H9 (cell line): ENCODE measurements around the gene F2R. TPM values are rescaled to one million over a fixed set of nuclear protein-coding genes. Genes with fewer than 3 reads are reported as not detected.

ENCODE experiments used
- DNase-seq: peaks from one replicate; pipeline ENCODE4 v3.0.0-alpha.2; 2017
- H2AFZ ChIP-seq: one replicate; pipeline ENCODE4 v1.6.1; 2013; ENCODE audit warnings: mild to moderate bottlenecking, low read length, control low read depth, moderate library complexity
- H2AK5ac ChIP-seq: 2 replicates; pipeline ENCODE4 v1.6.1; 2013; ENCODE audit warnings: low read length, control low read depth, mixed read lengths; ENCODE audit not compliant: insufficient read length
- H2BK120ac ChIP-seq: one replicate; pipeline ENCODE4 v1.6.1; 2013; ENCODE audit warnings: low read depth, mild to moderate bottlenecking, low read length, control low read depth, inconsistent platforms; ENCODE audit not compliant: poor library complexity, severe bottlenecking
- H2BK12ac ChIP-seq: 2 replicates; pipeline ENCODE4 v1.6.1; 2013; ENCODE audit warnings: low read length, control low read depth, mixed read lengths, low read depth; ENCODE audit not compliant: insufficient read length
- H2BK15ac ChIP-seq: 2 replicates; pipeline ENCODE4 v1.6.1; 2013; ENCODE audit warnings: low read depth, low read length, control low read depth
- H2BK20ac ChIP-seq: one replicate; pipeline ENCODE4 v1.6.1; 2013; ENCODE audit warnings: low read depth, mild to moderate bottlenecking, low read length, control low read depth, inconsistent platforms; ENCODE audit not compliant: poor library complexity, severe bottlenecking
- H2BK5ac ChIP-seq: 2 replicates; pipeline ENCODE4 v1.6.1; 2013; ENCODE audit warnings: low read length, control low read depth, mixed read lengths; ENCODE audit not compliant: insufficient read length
- H3K14ac ChIP-seq: 2 replicates; pipeline ENCODE4 v1.6.1; 2013; ENCODE audit warnings: low read length, control low read depth; ENCODE audit not compliant: insufficient read depth
- H3K18ac ChIP-seq: 2 replicates; pipeline ENCODE4 v1.6.1; 2013; ENCODE audit warnings: low read depth, mild to moderate bottlenecking, mixed read lengths, low read length, control low read depth; ENCODE audit not compliant: insufficient read length
- H3K23ac ChIP-seq: 2 replicates; pipeline ENCODE4 v1.6.1; 2013; ENCODE audit warnings: low read length, control low read depth, mixed read lengths, low read depth; ENCODE audit not compliant: insufficient read length
- H3K23me2 ChIP-seq: 2 replicates; pipeline ENCODE4 v1.6.1; 2013; ENCODE audit warnings: low read depth, mild to moderate bottlenecking, mixed read lengths, low read length, control low read depth; ENCODE audit not compliant: insufficient read length, poor library complexity, severe bottlenecking
- H3K27ac ChIP-seq: 2 replicates; pipeline ENCODE4 v1.5.1; 2013; ENCODE audit warnings: low read length, control low read depth, mixed read lengths, low read depth; ENCODE audit not compliant: insufficient read length
- H3K27me3 ChIP-seq: 2 replicates; pipeline ENCODE4 v1.6.1; 2013; ENCODE audit warnings: low read length, control low read depth, inconsistent platforms; ENCODE audit not compliant: insufficient read depth
- H3K4ac ChIP-seq: 2 replicates; pipeline ENCODE4 v1.6.1; 2013; ENCODE audit warnings: low read depth, mild to moderate bottlenecking, control low read depth, inconsistent platforms, low read length, moderate library complexity
- H3K4me1 ChIP-seq: 2 replicates; pipeline ENCODE4 v1.6.1; 2013; ENCODE audit warnings: low read length, control low read depth, inconsistent platforms; ENCODE audit not compliant: insufficient read depth
- H3K4me2 ChIP-seq: 2 replicates; pipeline ENCODE4 v1.6.1; 2013; ENCODE audit warnings: low read length, control low read depth, mixed read lengths; ENCODE audit not compliant: insufficient read length, insufficient read depth
- H3K56ac ChIP-seq: 2 replicates; pipeline ENCODE4 v1.6.1; 2013; ENCODE audit warnings: low read depth, mild to moderate bottlenecking, mixed read lengths, low read length, control low read depth; ENCODE audit not compliant: insufficient read length
- H3K79me1 ChIP-seq: 2 replicates; pipeline ENCODE4 v1.6.1; 2013; ENCODE audit warnings: low read depth, mild to moderate bottlenecking, moderate library complexity, low read length, control low read depth, inconsistent platforms; ENCODE audit not compliant: insufficient read depth, poor library complexity, severe bottlenecking
- H3K79me2 ChIP-seq: 2 replicates; pipeline ENCODE4 v1.6.1; 2013; ENCODE audit warnings: low read length, control low read depth, inconsistent platforms; ENCODE audit not compliant: insufficient read depth
- H3K9ac ChIP-seq: 2 replicates; pipeline ENCODE4 v1.6.1; 2013; ENCODE audit warnings: low read length, control low read depth, mixed read lengths; ENCODE audit not compliant: insufficient read length; ENCODE audit errors: extremely low read depth
- H3K9me3 ChIP-seq: one replicate; pipeline ENCODE4 v1.6.1; 2013; ENCODE audit warnings: low read depth, low read length, inconsistent platforms; ENCODE audit not compliant: control insufficient read depth
- H3T11ph ChIP-seq: one replicate; pipeline ENCODE4 v1.6.1; 2013; ENCODE audit warnings: mild to moderate bottlenecking, low read length, control low read depth, inconsistent platforms
- H4K20me1 ChIP-seq: one replicate; pipeline ENCODE4 v1.6.1; 2013; ENCODE audit not compliant: control insufficient read depth, insufficient read length, insufficient read depth
- H4K5ac ChIP-seq: 2 replicates; pipeline ENCODE4 v1.6.1; 2013; ENCODE audit warnings: low read depth, mild to moderate bottlenecking, mixed read lengths, low read length, control low read depth; ENCODE audit not compliant: insufficient read length
- H4K8ac ChIP-seq: replicated peaks from 2 replicates; pipeline ENCODE4 v1.6.1; 2013; ENCODE audit warnings: low read length, control low read depth, mixed read lengths, low read depth; ENCODE audit not compliant: insufficient read length
- H4K91ac ChIP-seq: 2 replicates; pipeline ENCODE4 v1.6.1; 2013; ENCODE audit warnings: low read depth, mild to moderate bottlenecking, moderate library complexity, mixed read lengths, low read length, control low read depth; ENCODE audit not compliant: insufficient read length
- H3K27ac Mint-ChIP-seq, 3 experiments: 2 replicates in 2 of 3; 3 replicates in 1 of 3; pipeline ENCODE4 v1.8.0; 2020 to 2021; ENCODE audit warnings: mixed read lengths in 3 of 3, mild to moderate bottlenecking in 1 of 3, moderate library complexity in 1 of 3
- H3K27me3 Mint-ChIP-seq: 2 replicates; pipeline ENCODE4 v1.8.0; 2021; ENCODE audit warnings: low read depth, mild to moderate bottlenecking, moderate library complexity, mixed read lengths
- H3K36me3 Mint-ChIP-seq, 3 experiments: 2 replicates in 2 of 3; 3 replicates in 1 of 3; pipeline ENCODE4 v1.8.0; 2020 to 2021; ENCODE audit warnings: low read depth in 3 of 3, mixed read lengths in 3 of 3; ENCODE audit not compliant: insufficient read depth in 1 of 3
- H3K4me1 Mint-ChIP-seq, 2 experiments: 2 replicates each; pipeline ENCODE4 v1.8.0; 2020; ENCODE audit warnings: mixed read lengths in 2 of 2
- H3K4me3 Mint-ChIP-seq, 2 experiments: 2 replicates in 1 of 2; 3 replicates in 1 of 2; pipeline ENCODE4 v1.8.0; 2020 to 2021; ENCODE audit warnings: mild to moderate bottlenecking in 2 of 2, mixed read lengths in 2 of 2, moderate library complexity in 1 of 2
- H3K9me3 Mint-ChIP-seq, 2 experiments: 2 replicates in 1 of 2; 3 replicates in 1 of 2; pipeline ENCODE4 v1.8.0; 2020; ENCODE audit warnings: mild to moderate bottlenecking in 2 of 2, mixed read lengths in 2 of 2, moderate library complexity in 1 of 2
- CTCF ChIP-seq: fragments of 200-600 bp; sonication (generic); conservative IDR thresholded peaks from 3 replicates; pipeline ENCODE4 v1.8.0; 2021; ENCODE audit warnings: antibody characterized with exemption, mild to moderate bottlenecking
- WGBS: extraction: QIAGEN DNeasy Blood & Tissue Kit; methylation state at CpG from one replicate; pipeline ENCODE4 v1.1.7; 2013; ENCODE audit warnings: missing lambda C conversion rate, low lambda C conversion rate, mixed read lengths; ENCODE audit not compliant: insufficient read length; ENCODE audit errors: extremely low coverage; 5-methylcytosine and 5-hydroxymethylcytosine counted together
- total RNA-seq: library from RNA; stranded (reverse); gene quantifications from 2 replicates; pipeline ENCODE4 v1.2.1, GENCODE V29; 2021

The F2R gene
- total RNA-seq, 1 experiment from 2014 or later: 14.8 TPM

GRCh38 chr5:76732405-76733048, 16.6 kb downstream of the F2R start:
- peaks cover 34 to 42% (median 36%) of the 10 kb centered on the region in 3 experiments for H3K36me3 Mint-ChIP-seq
- no peak overlapping the region for H2BK5ac ChIP-seq
- no peaks in the 10 kb centered on the region for H3K27me3 Mint-ChIP-seq
- no peak overlapping the region for H2BK20ac ChIP-seq
- H2AFZ ChIP-seq: no peak overlapping the region
- WGBS: no CpG with 5 or more reads among the region's 15 CpGs
- H3K79me2 ChIP-seq: 0 out of 2 replicates have a peak, but pooled peaks cover 2% of the 10 kb centered on the region
- H3K56ac ChIP-seq: no peak overlapping the region
- no peak overlapping the region for H3K23ac ChIP-seq
- H3K4me3 Mint-ChIP-seq: no peak overlapping the region
- H4K5ac ChIP-seq: no peak overlapping the region
- H3K9me3 Mint-ChIP-seq: peaks cover 25 to 26% of the 10 kb centered on the region in 2 experiments
- no peak overlapping the region for H3K14ac ChIP-seq
- no peak overlapping the region for H2AK5ac ChIP-seq
- no peak overlapping the region for H3T11ph ChIP-seq
- H3K23me2 ChIP-seq: no peaks in the 10 kb centered on the region
- H4K91ac ChIP-seq: no peak overlapping the region
- H3K4me2 ChIP-seq: no peak overlapping the region
- H3K4ac ChIP-seq: no peak overlapping the region
- H4K20me1 ChIP-seq: no peaks in the 10 kb centered on the region
- no peak overlapping the region for H4K8ac ChIP-seq
- H3K4me1 ChIP-seq: no peaks in the 10 kb centered on the region
- no peak overlapping the region for H3K9ac ChIP-seq
- DNase-seq: no peak
- peaks cover 3% of the 10 kb centered on the region for H3K79me1 ChIP-seq
- no peak overlapping the region for H2BK12ac ChIP-seq
- peaks cover 0 to 3% of the 10 kb centered on the region in 2 experiments; a peak in 1 of 4 replicates for H3K4me1 Mint-ChIP-seq
- H3K9me3 ChIP-seq: peaks cover 8% of the 10 kb centered on the region
- H3K27ac ChIP-seq: no peak overlapping the region
- TF ChIP-seq CTCF: no peak
- H3K27me3 ChIP-seq: no peaks in the 10 kb centered on the region
- no peak overlapping the region for H3K18ac ChIP-seq
- H2BK120ac ChIP-seq: no peak overlapping the region
- H2BK15ac ChIP-seq: no peak overlapping the region
- H3K27ac Mint-ChIP-seq: peak overlapping the region in 2 of 3 experiments; percentile 9 to 58; a peak in 2 of 7 replicates
